Fibroblast of skin of right quadriceps (primary cell): ENCODE data around the gene DBNDD2.

Experiments used
- DNase-seq: peaks from one replicate; pipeline ENCODE4 v3.0.0-alpha.2; 2013

The DBNDD2 gene, protein sequence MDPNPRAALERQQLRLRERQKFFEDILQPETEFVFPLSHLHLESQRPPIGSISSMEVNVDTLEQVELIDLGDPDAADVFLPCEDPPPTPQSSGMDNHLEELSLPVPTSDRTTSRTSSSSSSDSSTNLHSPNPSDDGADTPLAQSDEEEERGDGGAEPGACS

DNA sequence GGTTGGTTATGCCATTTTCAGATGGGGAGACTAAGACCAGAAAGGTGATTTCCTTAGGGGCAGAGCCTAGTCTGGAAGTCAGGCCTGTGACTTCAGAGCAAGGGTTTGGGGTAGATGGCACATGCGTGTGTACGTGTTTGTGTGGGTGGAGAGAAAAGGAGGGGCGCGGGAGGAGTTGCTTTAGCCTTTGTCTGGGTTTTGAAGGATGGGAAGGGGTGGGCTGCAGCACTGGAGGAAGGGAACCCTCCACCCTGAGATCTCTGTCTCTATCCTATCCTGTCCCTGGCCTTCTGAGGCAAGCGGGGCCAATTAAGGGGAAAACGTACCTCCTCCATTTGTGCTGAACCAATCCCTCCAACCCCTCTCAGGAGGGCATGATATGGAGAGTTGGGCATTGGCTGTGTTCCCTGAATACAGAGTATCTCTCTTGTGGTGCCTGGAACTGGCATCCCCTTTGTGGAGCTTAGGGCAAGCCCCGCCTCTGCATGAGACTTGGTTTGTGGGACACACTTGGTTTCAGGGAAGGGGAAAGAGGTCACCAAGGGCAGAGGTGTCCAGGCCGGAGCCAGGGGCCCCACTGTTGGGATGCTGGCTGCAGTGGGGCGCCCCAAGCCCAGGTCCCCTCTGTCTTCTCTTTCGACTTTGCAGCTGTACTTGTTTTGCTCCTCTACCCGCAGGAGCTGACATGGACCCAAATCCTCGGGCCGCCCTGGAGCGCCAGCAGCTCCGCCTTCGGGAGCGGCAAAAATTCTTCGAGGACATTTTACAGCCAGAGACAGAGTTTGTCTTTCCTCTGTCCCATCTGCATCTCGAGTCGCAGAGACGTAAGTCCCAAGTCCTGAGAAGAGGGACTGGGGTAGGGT is at the start of gene DBNDD2:
Gene DBNDD2 (plus strand): TSS at position 507 of the 863 bp plus-strand sequence. CDS start 179 bp downstream, at position 686.
- DNase-seq, result no peak

DNA sequence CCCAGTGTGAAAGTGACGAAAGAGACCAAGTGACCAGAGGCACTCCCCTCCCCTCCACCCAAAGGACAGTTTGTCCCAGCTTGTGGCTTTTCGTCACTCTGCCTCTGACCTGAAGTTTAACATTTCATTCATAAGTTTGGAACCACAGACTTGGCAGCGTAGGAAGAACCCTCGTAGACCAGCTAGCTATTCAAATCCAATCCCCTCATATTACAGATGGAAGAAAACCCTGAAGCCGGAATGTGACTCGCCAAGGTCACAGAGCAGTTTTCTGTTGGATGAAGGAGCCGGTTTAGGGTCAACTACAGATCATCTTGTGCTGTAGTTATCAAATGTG is 49.1 kb upstream of the DBNDD2 start:
- peak; percentile 40 for DNase-seq

DNA sequence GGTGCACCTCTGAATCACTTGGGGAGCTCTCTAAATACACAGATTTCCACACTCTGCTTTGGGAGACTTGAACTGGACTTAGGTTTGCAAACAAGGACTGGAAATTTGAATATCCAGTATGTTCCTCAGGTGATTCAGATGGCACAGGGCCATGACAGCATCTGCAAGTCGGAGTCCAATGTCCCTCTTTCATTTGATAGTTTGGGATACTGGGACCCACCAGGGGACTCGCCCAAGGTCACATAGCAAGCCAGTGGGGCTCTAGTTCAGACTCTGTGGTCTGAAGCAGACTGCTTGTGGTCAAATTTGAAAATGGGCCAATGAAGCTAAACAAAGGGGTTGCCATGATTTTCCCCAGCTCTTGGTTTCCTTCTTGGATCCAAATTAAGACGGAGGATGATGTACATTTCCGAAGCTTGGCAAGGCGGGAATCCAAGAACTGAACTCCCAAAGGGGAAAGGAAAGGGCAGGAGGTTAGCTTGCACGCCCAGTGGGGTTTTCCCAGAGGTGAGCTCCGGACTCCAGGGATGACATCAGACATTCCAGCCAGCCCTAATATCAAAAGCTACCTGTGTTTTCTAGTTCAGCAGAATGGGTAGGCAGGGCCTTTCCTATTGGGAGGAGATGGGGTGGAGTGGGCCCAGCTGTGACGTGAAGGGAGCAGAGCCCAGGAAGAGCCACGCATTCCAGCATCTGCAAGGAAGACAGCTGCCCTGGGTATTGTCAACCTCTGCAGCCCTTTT is 48.5 kb upstream of the DBNDD2 start:
- DNase-seq, result peak; percentile 53

DNA sequence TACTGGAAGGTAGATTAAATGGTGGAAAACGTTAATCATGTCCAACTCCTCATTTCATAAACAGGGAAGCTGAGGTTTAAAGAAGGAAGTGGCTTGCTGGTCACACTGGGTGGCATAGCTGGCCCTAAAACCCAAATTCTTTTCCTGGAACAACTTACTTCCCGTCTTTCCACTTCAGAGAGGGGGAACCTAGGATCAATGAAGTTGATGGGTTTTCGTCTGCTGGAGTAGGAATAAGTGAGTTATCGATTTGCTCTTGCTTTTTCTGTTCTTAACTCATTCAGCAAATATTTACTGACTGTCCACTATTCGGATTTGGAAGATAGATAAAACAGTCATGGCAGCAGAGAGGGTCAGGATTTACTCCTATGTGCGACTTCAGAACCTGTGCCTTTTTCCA is 46.3 kb upstream of the DBNDD2 start:
- no peak for DNase-seq

DNA sequence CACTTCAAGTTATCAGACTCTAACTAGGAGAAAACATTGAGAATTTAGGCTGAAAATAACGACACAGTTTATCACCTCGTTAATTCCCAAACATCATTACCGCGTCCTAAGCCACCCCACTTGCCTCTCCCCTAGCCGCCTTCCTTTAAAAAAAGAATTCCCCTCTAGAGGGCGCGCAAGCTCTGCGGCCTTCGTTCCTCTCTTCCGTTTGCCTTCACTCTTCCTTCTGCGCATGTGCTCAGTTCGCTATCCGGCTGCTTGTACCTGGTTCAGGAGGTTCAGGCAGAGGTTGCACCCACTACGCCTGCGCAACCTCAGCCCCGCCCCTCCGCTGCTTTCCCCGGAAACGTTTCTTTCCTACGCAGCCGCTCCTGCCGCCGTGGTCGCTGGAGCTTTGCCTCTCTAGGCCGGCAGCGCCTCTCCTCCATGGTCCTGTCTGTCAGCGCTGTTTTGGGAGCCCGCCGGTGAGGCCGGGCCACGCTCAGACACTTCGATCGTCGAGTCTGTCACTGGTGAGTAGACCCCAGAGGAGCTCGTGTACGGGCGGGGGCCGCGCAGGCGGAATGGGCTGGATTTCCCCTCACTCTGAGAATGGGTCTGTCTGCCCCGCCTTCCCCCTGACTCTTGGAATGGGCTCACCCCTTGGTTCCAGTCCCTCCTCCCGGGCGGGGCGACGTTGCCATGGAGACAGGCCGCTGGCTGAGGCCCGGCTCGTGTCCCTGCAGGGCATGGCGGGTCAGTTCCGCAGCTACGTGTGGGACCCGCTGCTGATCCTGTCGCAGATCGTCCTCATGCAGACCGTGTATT is 45.1 kb upstream of the DBNDD2 start, which contains the start of gene SYS1:
Gene SYS1 (plus strand): TSS at position 353 of the 807 bp plus-strand sequence. CDS start 376 bp downstream, at position 729.
- DNase-seq, result peak; percentile 98

DNA sequence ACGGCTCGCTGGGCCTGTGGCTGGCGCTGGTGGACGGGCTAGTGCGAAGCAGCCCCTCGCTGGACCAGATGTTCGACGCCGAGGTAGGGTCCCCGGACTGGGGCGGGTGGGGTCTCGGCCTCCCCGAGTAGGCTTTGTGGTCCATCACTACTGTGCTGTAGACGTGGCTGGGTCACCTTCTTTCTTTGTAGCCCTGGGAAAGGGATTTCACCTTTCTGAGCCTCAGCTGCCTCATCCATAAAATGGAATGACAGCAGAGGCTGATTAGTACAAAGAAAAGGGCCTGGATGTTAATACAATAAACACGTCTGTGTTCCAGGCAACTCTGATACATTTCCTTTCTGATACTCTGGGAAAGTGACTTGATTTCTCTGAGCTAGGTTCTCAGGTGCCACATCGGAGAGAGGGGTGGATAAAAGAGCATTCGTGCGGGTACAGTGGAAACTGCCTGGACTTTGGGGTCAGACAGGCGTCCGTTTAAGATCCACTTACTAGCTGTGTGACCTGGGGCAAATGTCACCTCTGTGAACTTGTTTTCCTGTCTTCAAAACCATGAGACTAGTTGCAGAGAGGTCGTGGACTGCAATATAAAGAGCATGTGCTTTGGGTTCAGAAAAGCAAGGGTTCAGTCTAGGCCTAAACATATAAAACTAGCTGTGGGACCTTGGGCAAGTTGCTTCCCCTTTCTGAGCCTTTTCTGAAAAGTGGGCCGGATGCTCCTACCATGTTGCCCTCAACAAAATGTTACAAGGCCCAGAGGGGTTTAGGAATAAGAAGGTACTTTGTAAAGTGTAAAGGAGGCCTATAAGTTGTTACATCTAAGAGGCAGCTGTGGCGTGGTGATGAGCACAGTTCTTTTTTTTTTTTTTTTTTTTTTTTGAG is 44.2 kb upstream of the DBNDD2 start:
- DNase-seq, result no peak

DNA sequence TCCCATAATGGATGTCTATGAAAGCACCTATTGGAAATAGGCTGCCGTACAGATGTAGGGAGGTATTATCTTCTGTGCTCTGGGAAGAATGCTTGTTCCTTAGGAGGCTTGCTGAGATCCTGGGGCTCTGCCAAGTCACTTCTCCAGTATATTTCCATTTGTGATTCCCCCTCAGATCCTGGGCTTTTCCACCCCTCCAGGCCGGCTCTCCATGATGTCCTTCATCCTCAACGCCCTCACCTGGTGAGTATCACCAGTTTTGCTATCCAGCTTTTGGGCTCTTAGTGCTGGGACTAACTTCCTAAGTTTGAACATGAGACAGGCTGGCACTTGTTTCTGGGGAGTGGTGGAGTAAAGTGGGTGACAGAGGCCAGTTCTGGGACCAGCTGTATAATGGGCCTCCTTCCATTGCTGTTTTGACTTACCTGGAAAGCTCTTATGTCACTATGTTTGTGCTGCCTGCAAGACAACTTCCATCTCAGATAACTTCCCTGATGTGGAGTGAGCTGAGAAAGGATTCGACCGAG is 42.6 kb upstream of the DBNDD2 start:
- no peak for DNase-seq

DNA sequence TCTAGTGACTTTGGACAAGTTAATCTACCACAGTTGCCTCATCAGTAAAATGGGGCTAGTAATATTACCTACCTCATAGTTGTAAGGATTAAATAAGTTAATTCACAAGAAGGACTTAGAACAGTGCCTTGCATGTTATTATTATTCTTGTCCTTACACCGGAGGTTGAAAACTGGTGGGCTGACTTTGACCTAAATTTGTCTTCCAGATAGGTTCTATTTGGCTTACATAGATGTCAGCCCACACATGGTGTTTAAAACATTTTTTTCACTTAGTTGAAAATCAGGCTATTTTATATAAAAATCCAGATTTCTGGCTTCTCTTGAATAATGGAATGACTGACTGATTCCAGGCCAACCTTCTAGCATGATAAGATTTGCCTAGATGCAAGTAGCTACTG is 41.9 kb upstream of the DBNDD2 start:
- no peak for DNase-seq

DNA sequence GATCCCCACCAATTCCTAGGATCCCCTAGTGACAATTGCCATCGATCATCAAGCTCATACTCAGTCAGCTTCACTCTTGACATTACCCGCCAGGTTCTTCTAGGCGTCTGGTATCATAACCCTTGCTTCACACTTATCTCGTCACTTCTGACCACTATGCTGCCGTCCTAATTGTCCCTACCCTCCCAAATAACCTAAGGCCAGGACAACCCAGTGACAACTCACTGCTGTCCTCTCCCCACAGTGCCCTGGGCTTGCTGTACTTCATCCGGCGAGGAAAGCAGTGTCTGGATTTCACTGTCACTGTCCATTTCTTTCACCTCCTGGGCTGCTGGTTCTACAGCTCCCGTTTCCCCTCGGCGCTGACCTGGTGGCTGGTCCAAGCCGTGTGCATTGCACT is 41.5 kb upstream of the DBNDD2 start:
- DNase-seq, result no peak

DNA sequence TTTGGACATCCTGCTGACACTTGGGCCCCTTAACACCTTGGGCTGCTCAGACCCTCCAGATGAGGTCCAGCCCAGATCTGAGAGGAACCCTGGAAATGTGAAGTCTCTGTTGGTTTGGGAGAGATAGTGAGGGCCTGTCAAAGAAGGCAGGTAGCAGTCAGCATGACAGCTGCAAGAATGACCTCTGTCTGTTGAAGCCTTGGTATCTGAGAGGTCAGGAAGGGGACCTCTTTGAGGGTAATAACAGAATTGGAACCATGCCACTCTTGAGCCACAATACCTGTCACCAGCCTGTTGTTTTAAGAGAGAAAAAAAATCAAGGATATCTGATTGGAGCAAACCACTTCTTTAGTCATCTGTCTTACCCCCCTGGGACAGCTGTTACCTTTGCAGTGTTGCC is 41.0 kb upstream of the DBNDD2 start:
- no peak for DNase-seq

DNA sequence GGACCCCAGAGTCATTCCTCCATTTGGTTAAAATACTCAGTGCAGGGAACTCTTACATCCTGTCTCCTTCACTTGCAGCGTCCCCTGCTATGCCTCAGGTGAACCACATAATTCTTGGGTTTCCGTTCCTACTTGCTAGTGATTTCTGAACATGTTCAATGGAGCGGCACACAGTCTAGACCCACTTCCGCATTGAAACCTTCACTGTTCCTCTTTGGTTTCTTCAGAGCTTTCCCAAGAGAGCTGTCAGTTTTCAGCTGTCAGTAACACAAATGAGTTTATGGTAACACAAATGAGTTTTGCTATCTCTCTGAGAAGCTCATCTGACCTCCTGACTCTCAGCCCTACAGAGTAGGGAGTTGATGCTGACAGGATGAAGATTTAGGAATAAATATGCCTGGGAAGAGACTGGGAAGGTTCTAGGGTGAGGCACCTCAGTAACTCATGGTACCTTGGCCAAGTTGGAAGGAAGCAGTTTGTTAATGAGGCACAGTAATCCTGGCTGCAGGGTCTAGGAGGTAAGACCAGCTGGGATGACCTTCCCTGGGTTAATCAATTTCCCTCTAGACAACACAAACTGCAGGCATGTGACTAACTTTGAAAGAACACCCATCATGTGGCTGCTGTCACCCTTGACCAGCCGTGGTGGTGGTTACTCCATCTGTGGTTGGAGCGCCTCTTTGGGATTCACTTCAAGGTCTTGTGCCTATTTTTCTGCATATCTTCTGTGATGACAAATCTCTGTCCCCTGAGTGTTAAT is 39.7 kb upstream of the DBNDD2 start:
- DNase-seq, result no peak

DNA sequence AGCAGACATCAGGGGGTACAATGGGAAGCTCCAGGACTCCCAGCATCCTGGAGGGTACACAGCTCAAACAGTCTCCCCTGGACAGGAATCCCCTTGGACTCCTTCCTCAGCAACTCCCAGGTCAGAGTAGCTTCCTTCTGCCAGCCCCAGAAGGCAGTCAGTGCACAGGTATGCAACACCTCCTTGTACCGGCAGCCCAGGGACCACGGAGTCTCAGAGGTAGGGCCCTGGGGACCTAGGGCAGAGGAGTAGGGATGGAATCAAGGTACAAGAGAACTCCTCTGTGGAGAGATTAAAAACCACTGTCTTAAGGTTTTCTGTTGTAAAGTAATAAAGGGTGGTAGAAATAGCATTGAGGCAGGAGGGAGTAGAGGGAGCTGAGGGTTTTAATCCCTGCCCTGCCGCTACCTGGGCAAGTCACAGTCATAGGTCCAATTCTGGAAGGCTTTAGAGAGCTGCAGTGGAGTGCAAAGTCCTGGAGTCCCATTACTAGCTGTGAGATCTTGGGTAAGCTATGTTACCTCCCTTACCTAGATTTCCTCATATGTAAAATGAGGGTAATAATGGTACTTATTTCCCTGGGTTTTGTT is 37.4 kb upstream of the DBNDD2 start:
- no peak for DNase-seq

DNA sequence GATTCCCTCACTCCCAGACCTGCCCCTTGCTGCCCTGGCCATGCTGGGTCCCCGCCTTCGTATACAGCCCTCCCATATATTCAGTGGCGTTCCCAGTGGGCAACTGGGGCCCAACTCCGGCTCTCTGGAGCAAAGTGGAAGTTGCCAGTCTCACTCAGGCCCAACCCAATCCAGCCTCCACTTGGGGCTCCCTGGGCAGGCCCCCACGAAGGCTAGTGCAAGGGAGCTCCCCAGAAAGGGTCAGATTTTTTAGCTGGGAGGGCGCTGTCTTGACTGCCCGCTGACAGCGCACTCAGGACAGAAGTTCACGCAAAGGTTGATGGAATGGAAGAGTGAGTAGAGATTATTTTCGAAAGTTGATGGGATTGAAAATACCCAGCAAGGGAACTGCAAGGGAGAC is 35.8 kb upstream of the DBNDD2 start:
- DNase-seq, result no peak

DNA sequence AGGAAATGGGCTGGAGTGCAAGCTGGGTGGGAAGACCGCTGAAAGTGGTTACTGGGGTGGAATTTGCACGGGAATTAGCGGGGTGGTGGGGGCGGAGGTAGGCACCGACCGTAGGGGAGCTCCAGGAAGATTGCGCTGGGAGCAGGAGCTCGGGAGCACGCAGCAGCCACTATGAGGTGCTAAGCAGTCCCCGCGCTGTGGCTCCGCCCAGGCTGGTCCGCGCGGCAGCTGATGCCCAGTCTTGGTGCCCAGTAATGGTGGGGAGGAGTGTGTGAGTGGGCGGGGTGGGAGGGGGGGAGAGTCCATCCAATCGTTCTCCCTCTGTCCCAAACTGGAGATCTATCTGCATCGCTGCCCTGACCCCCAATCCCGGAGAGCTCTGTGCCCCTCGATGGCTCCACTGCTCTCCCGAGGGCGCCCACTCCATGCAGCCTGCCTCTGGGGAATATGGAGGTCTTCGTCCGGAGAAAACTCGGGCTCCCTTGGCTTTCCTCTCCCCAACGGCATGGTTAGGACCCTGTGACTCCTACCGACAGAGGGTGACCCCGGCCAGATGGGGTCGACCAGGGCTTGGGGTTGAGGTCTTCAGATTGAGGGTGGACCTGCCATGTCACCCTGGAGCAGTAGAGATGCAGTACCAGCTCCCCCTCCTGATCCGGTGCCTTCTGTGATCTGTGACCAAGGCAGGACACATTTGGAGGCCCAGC is 35.3 kb upstream of the DBNDD2 start:
- DNase-seq, result no peak

DNA sequence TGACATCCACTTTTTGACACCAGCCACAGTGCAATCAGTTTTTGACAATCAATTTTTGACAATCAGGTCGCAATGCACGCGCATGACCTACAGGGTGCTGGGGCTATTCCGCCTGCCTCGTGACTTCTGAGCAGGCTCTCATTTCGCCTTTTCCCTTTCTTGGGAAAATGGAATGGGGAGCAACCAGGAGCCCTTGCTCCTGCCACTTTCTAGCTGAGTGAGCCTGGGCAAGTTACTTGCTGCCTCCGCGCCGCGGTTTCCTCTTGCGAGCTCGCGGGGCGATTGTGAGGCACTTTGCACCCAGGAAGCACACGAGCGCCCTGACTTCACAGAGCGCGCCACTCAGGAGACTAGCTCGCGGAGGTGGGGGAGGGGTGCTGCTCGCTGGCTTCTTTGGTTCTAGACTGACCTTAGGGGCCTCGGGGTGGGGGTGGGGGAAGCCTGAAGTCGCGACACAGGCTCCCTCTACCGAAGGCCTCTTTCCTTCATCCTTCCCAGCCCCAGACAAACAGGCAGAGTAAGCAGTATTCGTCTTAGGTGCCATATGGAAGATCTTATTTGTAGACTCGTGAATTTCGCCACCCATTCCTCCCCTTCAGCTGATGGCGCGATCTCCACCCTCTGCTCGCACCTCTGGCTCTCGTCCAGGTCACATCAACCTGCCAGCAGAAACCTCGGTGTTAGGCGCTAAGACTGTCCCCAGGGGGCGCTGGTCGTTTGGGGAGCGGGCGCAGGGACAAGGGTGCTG is 34.6 kb upstream of the DBNDD2 start:
- peak; percentile 74 for DNase-seq

DNA sequence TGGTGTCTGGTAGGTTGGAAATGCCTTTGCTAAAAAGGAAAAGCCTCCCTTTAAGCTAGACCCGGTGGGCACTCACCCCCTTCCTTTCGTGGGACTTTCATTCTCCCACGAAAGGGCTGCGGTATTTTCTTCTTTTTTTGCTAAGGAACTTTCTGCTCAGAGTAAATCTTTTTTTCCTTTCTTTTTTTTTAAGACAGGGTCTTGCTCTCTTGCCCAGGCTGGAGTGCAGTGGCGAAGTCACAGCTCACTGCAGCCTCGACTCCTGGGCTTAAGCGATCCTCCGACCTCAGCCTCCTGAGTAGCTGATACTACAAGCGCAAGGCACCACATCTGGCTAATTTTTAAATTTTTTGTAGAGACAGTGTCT is 34.0 kb upstream of the DBNDD2 start:
- no peak for DNase-seq

DNA sequence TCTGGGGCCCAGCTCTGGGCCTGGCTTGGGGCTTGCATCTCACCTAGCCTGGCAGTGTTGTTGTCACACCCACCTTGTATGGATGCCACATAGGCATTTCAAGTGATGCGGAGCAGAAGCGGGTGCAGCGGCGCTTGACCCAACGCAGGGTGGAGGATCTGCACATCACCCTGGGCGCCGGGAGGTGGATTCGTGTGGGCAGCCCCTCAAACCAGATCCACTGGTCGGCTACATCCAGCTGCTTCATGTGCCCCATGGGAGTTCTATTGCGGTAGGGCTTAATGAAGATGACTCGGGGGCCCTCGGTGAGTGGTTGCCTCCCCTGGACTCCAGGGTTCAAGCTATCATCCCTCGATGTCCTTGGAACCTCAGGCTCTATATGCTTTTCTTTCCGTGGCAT is 33.1 kb upstream of the DBNDD2 start:
- no peak for DNase-seq

DNA sequence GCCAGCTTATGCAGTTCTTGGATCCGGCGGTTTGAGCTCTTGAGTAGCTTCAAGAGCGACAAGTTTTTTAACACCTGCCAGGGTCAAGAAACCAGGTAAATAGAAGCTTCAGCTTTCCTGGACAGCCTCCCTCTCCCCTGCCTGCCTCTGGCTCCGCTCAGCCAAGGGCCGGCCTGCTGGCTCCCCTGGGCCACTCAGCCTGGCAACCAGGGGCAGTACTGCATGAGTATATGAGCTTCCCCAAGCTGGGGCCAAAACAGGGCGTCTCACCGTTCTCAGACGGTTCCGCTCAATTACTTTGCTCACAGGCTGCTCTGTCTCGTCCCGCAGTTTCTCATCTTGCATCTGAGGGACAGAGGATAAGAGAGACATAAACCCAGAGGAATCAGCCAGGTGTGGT is 30.8 kb upstream of the DBNDD2 start:
- DNase-seq, result no peak

DNA sequence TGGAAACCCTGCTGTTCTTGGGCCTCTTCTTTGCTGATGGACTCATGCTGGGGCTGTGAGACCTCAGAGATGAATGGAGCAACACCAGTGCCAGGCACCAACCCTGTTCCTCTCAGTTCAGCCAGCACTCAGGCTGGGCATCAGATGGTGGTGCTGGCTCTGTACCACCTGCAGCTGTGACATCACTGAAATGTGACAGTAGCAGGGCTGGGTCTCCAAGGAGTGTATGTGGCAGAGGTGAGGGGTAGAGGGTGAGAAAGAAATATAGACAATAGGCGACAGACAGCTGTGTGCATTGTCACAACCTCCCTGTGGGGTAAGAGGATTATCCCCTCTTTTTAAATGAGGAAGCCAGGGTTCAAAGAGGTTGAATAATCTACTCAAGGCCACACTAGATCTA is 29.9 kb upstream of the DBNDD2 start, which contains the start of gene TP53TG5:
Gene TP53TG5 (minus strand): TSS at position 135 of the 400 bp plus-strand sequence. CDS start 89 bp downstream, at position 46.
- DNase-seq, result no peak
